PFSK-1 (cell line): ENCODE data around the gene DCBLD1.

Source experiments
- FOXP2 ChIP-seq: optimal IDR thresholded peaks from 2 replicates; pipeline ENCODE3; 2011; ENCODE audit warnings: borderline replicate concordance, control low read depth, inconsistent platforms; ENCODE audit not compliant: insufficient read depth; ENCODE audit errors: extremely low read length, extremely low read depth
- POLR2AphosphoS5 ChIP-seq: IDR thresholded peaks from 2 replicates; pipeline ENCODE4 v1.6.1; 2012; ENCODE audit warnings: low read depth, mild to moderate bottlenecking, control low read depth, low read length, moderate library complexity
- SIN3A ChIP-seq: IDR thresholded peaks from 2 replicates; pipeline ENCODE4 v1.6.1; 2012; ENCODE audit warnings: mild to moderate bottlenecking, low read length, moderate library complexity, borderline replicate concordance; ENCODE audit not compliant: insufficient read depth
- TAF1 ChIP-seq: IDR thresholded peaks from 2 replicates; pipeline ENCODE4 v1.6.1; 2012; ENCODE audit warnings: low read length, control low read depth, borderline replicate concordance; ENCODE audit not compliant: insufficient read depth
- TF ChIP-seq, protein P1 (sequence below), 2 experiments: IDR thresholded peaks; 2 replicates each; pipeline versions ENCODE4 v1.6.1 to v1.8.0; 2011 to 2012; ENCODE audit warnings: low read depth in 2 of 2, low read length in 2 of 2, control low read depth in 1 of 2, inconsistent platforms in 1 of 2, mild to moderate bottlenecking in 1 of 2, moderate library complexity in 1 of 2; ENCODE audit not compliant: insufficient read depth in 1 of 2

DCBLD1 gene

DNA sequence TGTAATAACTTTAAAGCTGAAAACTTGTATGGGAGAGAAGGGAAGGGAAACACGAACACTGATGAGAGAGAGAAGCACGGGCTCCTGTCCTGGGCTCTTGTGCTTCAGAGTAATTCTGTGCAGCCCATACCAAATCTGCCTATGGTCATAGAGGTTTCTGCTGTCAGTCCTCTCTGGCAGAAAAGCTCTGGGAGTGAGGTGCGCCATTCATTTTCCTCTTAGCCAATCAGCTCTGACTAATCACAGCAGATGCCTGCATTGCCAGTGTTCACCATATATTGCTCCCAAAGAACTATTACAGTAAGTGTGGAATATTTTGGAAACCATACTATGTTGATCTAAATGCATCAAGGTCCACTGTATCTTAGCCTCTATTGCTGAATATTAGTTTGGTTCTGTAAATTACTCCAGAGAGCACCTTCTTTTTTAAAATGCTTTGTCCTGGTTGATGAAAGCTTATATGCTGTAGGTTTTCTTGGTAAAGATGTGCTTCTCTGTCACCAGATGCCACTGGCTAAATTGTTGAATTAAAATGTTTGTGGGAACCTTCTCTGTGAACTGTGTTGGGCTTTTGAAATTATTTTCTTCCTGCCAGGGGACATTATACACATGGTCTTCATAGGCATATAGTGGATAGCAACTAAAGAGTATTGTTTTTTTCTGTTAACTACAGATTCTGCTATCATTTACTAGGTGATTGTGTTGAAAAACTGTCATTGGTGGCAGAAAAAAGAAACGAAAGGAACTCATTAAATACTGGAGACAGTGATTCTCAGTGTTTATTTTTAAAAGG lies 38.3 kb downstream of the DCBLD1 start:
- TF ChIP-seq SIN3A = no peak
- TF ChIP-seq FOXP2 = no peak
- TF ChIP-seq, protein P1, sequence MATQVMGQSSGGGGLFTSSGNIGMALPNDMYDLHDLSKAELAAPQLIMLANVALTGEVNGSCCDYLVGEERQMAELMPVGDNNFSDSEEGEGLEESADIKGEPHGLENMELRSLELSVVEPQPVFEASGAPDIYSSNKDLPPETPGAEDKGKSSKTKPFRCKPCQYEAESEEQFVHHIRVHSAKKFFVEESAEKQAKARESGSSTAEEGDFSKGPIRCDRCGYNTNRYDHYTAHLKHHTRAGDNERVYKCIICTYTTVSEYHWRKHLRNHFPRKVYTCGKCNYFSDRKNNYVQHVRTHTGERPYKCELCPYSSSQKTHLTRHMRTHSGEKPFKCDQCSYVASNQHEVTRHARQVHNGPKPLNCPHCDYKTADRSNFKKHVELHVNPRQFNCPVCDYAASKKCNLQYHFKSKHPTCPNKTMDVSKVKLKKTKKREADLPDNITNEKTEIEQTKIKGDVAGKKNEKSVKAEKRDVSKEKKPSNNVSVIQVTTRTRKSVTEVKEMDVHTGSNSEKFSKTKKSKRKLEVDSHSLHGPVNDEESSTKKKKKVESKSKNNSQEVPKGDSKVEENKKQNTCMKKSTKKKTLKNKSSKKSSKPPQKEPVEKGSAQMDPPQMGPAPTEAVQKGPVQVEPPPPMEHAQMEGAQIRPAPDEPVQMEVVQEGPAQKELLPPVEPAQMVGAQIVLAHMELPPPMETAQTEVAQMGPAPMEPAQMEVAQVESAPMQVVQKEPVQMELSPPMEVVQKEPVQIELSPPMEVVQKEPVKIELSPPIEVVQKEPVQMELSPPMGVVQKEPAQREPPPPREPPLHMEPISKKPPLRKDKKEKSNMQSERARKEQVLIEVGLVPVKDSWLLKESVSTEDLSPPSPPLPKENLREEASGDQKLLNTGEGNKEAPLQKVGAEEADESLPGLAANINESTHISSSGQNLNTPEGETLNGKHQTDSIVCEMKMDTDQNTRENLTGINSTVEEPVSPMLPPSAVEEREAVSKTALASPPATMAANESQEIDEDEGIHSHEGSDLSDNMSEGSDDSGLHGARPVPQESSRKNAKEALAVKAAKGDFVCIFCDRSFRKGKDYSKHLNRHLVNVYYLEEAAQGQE (IDR thresholded peaks at IDR 0.05; ENCODE audit: insufficient read depth in 1 of 2, low read depth in 2 of 2, low read length in 2 of 2) = no peak
- no peak for TF ChIP-seq TAF1

DNA sequence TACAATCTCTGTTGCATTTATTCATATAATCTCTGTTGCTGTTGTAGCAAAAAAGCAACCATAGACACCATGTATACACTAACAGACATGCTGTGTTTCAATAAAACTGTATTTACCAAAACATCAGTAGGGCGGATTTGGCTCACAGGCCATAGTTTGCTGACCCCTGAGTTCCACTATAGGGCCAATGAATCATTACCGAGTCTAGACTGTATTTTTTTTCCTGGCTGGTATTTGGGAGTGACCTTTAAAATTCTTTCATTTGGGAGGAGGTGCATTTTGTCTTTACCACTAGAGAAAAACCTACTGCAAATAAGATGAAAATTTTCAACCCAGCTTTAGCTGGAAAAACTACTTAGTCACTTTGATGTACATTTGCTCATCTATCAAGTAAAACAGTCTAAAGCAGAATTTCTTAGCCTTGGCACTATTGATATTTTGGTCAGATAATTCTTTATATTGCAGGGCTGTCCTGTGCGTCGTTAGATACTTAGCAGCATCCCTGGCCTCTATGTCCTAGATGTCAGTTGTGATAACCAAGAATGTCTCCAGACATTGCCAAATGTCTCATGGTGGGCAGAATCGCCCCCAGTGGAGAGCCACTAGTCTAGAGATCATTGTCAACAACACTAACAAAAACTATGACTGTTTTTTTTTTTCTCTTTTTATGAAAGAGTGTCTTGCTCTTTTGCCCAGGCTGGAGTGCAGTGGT lies 39.5 kb downstream of the DCBLD1 start:
- TF ChIP-seq SIN3A = no peak
- TF ChIP-seq, protein P1 (IDR thresholded peaks at IDR 0.05; ENCODE audit: insufficient read depth in 1 of 2, low read depth in 2 of 2, low read length in 2 of 2) = no peak
- TF ChIP-seq TAF1 = no peak
- no peak for TF ChIP-seq FOXP2
- TF ChIP-seq POLR2AphosphoS5 = no peak

DNA sequence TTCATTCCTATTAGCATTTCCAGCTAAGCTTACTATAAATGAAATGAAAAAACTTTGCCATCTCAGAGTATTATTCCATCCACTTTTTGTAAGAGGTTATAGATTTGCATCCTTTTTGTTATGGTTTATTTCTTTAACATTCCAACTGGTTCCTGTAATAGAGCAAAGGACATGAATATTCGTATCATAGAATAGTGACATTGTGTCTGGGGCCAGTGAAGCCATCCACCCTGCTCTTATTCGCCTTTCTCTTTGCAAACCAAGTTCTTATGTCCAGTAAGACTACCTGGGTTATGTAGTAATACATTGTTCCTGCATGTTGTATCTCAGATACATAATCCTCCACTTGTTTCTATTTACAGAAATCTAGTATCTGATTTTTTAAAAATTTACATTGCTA lies 43.1 kb downstream of the DCBLD1 start:
- TF ChIP-seq POLR2AphosphoS5 (no peak), TAF1 (no peak), SIN3A (no peak), FOXP2 (no peak)
- TF ChIP-seq, protein P1 (IDR thresholded peaks at IDR 0.05; ENCODE audit: insufficient read depth in 1 of 2, low read depth in 2 of 2, low read length in 2 of 2) = no peak

DNA sequence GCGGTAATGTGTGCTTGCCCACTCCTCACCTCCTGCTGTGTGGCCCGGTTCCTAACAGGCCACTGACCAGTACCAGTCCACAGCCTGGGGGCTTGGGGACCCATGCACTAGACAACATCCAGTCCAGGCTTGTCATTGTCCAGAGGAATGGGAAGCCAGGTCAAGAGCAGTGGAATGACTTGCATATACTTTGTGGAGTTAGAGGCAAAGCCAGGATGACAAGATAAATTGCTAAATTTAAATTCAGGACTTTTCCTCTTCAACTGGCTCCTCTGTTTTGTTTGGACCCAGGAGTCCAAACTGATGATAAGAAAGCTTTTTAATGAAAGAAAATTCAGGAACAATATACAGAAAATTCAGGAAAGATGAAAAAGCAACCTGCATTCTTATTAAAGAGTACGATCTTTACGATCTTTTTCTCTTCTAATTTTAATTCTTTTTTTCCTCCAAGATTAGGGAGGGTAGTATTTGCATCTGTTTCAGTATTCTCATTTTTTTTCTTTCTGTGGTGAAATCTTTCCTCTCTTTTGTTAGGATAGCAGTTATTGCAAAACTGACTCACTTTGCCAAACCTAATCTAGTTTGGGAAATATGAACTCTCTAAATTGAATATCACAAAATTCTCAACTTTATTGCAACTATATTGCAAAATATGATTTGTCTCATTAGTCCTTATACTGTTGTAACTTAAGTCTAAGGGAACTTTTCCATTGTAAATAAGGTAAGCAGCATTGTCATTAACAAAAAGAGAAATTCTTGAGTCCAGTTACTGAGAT lies 48.2 kb downstream of the DCBLD1 start:
- TF ChIP-seq FOXP2 (no peak), POLR2AphosphoS5 (no peak), SIN3A (no peak), TAF1 (no peak)
- TF ChIP-seq, protein P1 (IDR thresholded peaks at IDR 0.05; ENCODE audit: insufficient read depth in 1 of 2, low read depth in 2 of 2, low read length in 2 of 2) = no peak
